Measurements from ENCODE around the gene INMT. TPM values are rescaled to one million over a fixed set of nuclear protein-coding genes. Genes with fewer than 3 reads are reported as not detected.

INMT gene
- total RNA-seq, 1 donor from 2014 or later = 1.4 TPM

- DNase-seq (ENCODE audit: low spot score) = no peak
- no peaks in the 10 kb centered on the region for H3K9me3 Mint-ChIP-seq (ENCODE audit: unreplicated experiment)
- no peak for TF ChIP-seq CTCF (IDR thresholded peaks at IDR 0.05; ENCODE audit: unreplicated experiment)
- no peaks in the 10 kb centered on the region for H3K36me3 Mint-ChIP-seq (ENCODE audit: low read depth, unreplicated experiment)
- no peaks in the 10 kb centered on the region for H3K4me1 Mint-ChIP-seq (ENCODE audit: unreplicated experiment)
- no peak overlapping the region for H3K4me3 Mint-ChIP-seq (ENCODE audit: unreplicated experiment)
- H3K27ac Mint-ChIP-seq (ENCODE audit: unreplicated experiment) = peak overlapping the region; percentile 3
- peaks cover 3% of the 10 kb centered on the region for H3K27me3 Mint-ChIP-seq (ENCODE audit: unreplicated experiment)
Measured at GRCh38 chr7:30706316-30706715, 45.6 kb upstream of the INMT start.

GRCh38 chr7:30706908-30707307 lies 45.0 kb upstream of the INMT start:
- Mint-ChIP-seq H3K4me3 (ENCODE audit: unreplicated experiment) (no peak overlapping the region), H3K4me1 (ENCODE audit: unreplicated experiment) (no peaks in the 10 kb centered on the region), H3K27me3 (ENCODE audit: unreplicated experiment) (peaks cover 3% of the 10 kb centered on the region), H3K27ac (ENCODE audit: unreplicated experiment) (no peak overlapping the region), H3K36me3 (ENCODE audit: low read depth, unreplicated experiment) (no peaks in the 10 kb centered on the region), H3K9me3 (ENCODE audit: unreplicated experiment) (no peaks in the 10 kb centered on the region)
- TF ChIP-seq CTCF (IDR thresholded peaks at IDR 0.05; ENCODE audit: unreplicated experiment) = no peak
- no peak for DNase-seq (ENCODE audit: low spot score)

- H3K36me3 Mint-ChIP-seq (ENCODE audit: low read depth, unreplicated experiment) = no peaks in the 10 kb centered on the region
- H3K9me3 Mint-ChIP-seq (ENCODE audit: unreplicated experiment) = no peaks in the 10 kb centered on the region
- no peak overlapping the region for H3K27ac Mint-ChIP-seq (ENCODE audit: unreplicated experiment)
- H3K4me1 Mint-ChIP-seq (ENCODE audit: unreplicated experiment) = no peaks in the 10 kb centered on the region
- no peak for TF ChIP-seq CTCF (IDR thresholded peaks at IDR 0.05; ENCODE audit: unreplicated experiment)
- DNase-seq (ENCODE audit: low spot score) = no peak
- H3K4me3 Mint-ChIP-seq (ENCODE audit: unreplicated experiment) = no peak overlapping the region
- H3K27me3 Mint-ChIP-seq (ENCODE audit: unreplicated experiment) = peaks cover 5% of the 10 kb centered on the region
Measured at GRCh38 chr7:30707391-30708357, 44.3 kb upstream of the INMT start.

GRCh38 chr7:30708412-30708811 lies 43.5 kb upstream of the INMT start:
- peaks cover 3% of the 10 kb centered on the region for H3K27me3 Mint-ChIP-seq (ENCODE audit: unreplicated experiment)
- H3K27ac Mint-ChIP-seq (ENCODE audit: unreplicated experiment) = no peak overlapping the region
- H3K4me1 Mint-ChIP-seq (ENCODE audit: unreplicated experiment) = no peaks in the 10 kb centered on the region
- no peaks in the 10 kb centered on the region for H3K36me3 Mint-ChIP-seq (ENCODE audit: low read depth, unreplicated experiment)
- no peaks in the 10 kb centered on the region for H3K9me3 Mint-ChIP-seq (ENCODE audit: unreplicated experiment)
- no peak overlapping the region for H3K4me3 Mint-ChIP-seq (ENCODE audit: unreplicated experiment)
- DNase-seq (ENCODE audit: low spot score) = no peak
- TF ChIP-seq CTCF (IDR thresholded peaks at IDR 0.05; ENCODE audit: unreplicated experiment) = no peak

- no peak for DNase-seq (ENCODE audit: low spot score)
- Mint-ChIP-seq H3K4me3 (ENCODE audit: unreplicated experiment) (no peak overlapping the region), H3K9me3 (ENCODE audit: unreplicated experiment) (no peaks in the 10 kb centered on the region), H3K27ac (ENCODE audit: unreplicated experiment) (no peak overlapping the region), H3K4me1 (ENCODE audit: unreplicated experiment) (no peaks in the 10 kb centered on the region), H3K36me3 (ENCODE audit: low read depth, unreplicated experiment) (no peaks in the 10 kb centered on the region), H3K27me3 (ENCODE audit: unreplicated experiment) (peaks cover 3% of the 10 kb centered on the region)
- no peak for TF ChIP-seq CTCF (IDR thresholded peaks at IDR 0.05; ENCODE audit: unreplicated experiment)
Measured at GRCh38 chr7:30708983-30709382, 43.0 kb upstream of the INMT start.
